ENCODE results near the gene REPS1.

DNA sequence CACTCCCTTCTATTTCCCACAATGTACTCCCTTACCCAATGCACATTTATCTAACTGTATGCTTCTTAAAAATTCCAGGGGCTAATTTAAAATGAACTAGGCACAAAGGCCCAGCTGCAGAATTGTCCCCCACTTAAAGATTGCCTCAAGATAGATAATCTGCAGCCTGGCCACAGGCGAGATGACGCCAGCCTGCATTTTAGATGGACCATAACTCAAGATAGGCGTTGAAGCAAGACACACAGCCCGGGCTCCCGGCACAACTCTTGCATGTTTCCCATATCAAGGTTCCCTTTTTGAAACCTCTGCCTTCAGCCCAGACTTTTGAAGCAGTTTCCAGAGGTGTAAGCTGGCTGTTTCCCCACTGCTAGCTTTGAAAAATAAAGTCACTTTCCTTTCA lies 3.2 kb upstream of the REPS1 start:
- TF ChIP-seq POLR2AphosphoS5 (IDR thresholded peaks at IDR 0.05; ENCODE audit: low read depth, low read length), result no peak
- no peak for TF ChIP-seq POLR2A (IDR thresholded peaks at IDR 0.05; ENCODE audit: low read depth, low read length)
